Fibroblast of mammary gland (primary cell): ENCODE data around the gene CDH13.

Source experiments
- DNase-seq: peaks from one replicate; pipeline ENCODE4 v3.0.0-alpha.2; 2010; ENCODE audit warnings: low read depth
- H3K4me3 ChIP-seq: 2 replicates; pipeline ENCODE4 v1.5.1; 2011; ENCODE audit warnings: low read depth, mild to moderate bottlenecking, low read length, moderate library complexity; ENCODE audit not compliant: control insufficient read depth
- CTCF ChIP-seq: conservative IDR thresholded peaks from 2 replicates; pipeline ENCODE4 v1.5.1; 2011; ENCODE audit warnings: low read depth, low read length, inconsistent platforms; ENCODE audit not compliant: control insufficient read depth, insufficient read depth

CDH13 gene

GRCh38 chr16:83602761-83603722 lies 976.3 kb downstream of the CDH13 start:
- no peak for TF ChIP-seq CTCF
- H3K4me3 ChIP-seq, result no peak overlapping the region
- no peak for DNase-seq

- H3K4me3 ChIP-seq, result no peak overlapping the region
- DNase-seq, result no peak
- TF ChIP-seq CTCF, result no peak
Measured at GRCh38 chr16:83603723-83604570, 977.2 kb downstream of the CDH13 start.

GRCh38 chr16:83606486-83607030 lies 979.8 kb downstream of the CDH13 start:
- TF ChIP-seq CTCF, result no peak
- no peak overlapping the region for H3K4me3 ChIP-seq
- no peak for DNase-seq

GRCh38 chr16:83609178-83609577 lies 982.4 kb downstream of the CDH13 start:
- no peak for DNase-seq
- TF ChIP-seq CTCF, result no peak
- no peak overlapping the region for H3K4me3 ChIP-seq

GRCh38 chr16:83615141-83615952 lies 988.6 kb downstream of the CDH13 start:
- no peak for TF ChIP-seq CTCF
- peak; percentile 18 for DNase-seq
- no peak overlapping the region for H3K4me3 ChIP-seq

- no peak overlapping the region for H3K4me3 ChIP-seq
- no peak for TF ChIP-seq CTCF
- DNase-seq, result peak; percentile 4
Measured at GRCh38 chr16:83615953-83616350, 989.2 kb downstream of the CDH13 start.
